GM12874 (cell line): ENCODE data around the gene THAP4.
A peak's percentile ranks its signal among the peaks of the same experiment; 100 is the strongest.

ENCODE experiments used
- TF ChIP-seq, protein P1 (sequence below): IDR thresholded peaks from 2 replicates; pipeline ENCODE4 v1.5.1; 2011; ENCODE audit warnings: low read depth, mild to moderate bottlenecking, control low read depth, low read length, moderate library complexity; ENCODE audit not compliant: insufficient read depth

THAP4 gene

DNA sequence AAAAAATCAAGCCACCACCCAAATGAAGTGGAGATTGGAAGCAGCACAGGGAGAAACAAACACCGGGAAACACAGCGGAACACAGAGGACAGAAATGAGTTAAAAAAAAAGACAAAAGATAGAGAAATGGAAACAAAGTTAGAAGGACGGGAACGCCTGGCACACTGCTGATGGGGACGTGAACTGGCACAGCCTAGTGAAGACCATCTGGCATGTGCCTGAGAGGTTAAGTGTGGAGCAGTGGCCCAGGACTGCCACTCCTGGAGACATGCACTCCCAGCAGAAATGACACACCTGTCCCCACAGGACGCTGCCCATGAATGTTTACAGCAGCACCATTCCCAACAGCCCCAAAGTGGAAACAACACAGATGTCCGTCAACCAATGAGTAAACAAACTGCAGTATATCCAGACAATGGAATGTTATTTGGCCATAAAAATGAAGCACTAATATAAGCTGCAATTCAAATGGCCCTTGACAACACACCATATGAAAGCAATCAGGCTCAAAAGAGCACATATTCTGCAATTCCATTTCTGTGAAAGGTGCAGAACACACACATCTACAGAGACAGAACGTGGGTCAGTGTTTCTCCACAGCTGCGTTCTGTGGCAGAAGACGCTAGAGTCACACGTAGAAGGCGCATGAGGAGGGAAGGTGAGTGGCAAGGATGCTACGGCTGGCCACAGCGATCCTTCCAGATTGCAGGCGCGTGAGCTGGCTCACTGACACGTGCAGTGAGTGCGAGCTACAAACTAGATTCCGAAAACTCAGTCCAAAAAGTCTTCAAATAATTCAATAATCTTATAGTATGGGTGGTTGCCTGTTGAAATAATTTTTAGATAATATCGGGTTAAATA lies 24.6 kb downstream of the THAP4 start:
- TF ChIP-seq, protein P1, sequence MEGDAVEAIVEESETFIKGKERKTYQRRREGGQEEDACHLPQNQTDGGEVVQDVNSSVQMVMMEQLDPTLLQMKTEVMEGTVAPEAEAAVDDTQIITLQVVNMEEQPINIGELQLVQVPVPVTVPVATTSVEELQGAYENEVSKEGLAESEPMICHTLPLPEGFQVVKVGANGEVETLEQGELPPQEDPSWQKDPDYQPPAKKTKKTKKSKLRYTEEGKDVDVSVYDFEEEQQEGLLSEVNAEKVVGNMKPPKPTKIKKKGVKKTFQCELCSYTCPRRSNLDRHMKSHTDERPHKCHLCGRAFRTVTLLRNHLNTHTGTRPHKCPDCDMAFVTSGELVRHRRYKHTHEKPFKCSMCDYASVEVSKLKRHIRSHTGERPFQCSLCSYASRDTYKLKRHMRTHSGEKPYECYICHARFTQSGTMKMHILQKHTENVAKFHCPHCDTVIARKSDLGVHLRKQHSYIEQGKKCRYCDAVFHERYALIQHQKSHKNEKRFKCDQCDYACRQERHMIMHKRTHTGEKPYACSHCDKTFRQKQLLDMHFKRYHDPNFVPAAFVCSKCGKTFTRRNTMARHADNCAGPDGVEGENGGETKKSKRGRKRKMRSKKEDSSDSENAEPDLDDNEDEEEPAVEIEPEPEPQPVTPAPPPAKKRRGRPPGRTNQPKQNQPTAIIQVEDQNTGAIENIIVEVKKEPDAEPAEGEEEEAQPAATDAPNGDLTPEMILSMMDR = no peak

DNA sequence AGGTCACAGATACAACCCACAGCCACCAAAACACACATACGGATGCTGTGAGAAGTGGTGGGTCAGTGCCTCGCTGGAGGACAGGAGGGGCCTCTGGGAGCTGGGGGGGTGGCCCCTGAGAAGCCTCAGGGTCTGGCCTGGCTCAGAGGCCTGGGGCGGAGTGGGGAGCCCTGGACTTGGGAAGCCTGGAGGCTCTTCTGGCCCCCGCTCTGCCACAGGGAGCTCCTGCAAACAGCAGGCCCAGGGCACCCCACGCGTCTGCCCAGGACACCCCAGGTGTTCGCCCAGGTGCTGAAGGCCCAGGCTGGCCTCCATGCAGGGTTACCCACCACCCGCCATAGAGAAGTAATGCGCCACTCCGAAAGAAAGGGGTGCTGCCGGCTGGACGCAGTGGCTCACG lies 25.9 kb downstream of the THAP4 start:
- TF ChIP-seq, protein P1 = no peak

- TF ChIP-seq, protein P1 = peak; percentile 84
These were observed 26.8 kb downstream of the THAP4 start for GRCh38 chr2:241609859-241610793.

DNA sequence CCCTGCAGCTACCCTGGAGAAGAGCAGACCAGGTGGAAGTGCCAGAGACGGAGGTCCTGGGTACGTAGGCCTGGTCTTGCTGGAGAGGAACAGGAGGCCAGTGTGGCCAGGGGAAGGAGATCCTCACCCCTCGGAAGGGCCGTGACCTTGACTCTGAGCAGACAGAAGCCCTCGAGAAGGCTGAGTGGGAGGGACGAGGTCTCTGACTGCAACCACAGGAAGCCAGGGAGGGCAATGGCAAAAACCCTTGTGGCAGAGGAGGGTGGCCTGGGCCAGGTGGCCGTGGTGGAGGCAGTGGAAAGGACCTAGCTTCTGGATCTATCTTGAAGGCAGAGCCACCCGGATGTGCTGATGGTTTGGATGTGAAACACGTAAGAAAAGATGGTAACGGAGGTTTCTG lies 28.1 kb downstream of the THAP4 start:
- TF ChIP-seq, protein P1 = no peak

GRCh38 chr2:241607162-241607885 lies 29.6 kb downstream of the THAP4 start:
- TF ChIP-seq, protein P1 = no peak

DNA sequence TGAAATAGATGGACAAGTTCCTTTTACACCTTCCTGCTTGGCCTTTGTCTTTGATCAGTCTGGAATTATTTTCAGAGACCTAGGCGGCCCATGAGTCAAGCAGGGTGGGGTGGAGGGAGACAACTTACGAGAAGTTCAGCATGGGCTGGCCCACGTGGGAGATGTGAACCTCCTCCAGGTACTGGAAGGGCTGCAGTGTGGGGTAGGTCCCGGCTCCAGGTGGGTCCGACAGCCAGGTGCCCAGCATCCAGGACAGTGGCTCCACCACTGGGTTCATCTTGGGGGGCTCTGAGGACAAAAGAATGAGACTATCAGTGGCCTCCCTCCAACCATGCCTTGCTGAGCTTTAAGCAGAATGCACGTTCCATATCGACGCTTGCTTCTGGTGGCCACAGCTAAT lies 30.8 kb downstream of the THAP4 start:
- TF ChIP-seq, protein P1 = no peak

DNA sequence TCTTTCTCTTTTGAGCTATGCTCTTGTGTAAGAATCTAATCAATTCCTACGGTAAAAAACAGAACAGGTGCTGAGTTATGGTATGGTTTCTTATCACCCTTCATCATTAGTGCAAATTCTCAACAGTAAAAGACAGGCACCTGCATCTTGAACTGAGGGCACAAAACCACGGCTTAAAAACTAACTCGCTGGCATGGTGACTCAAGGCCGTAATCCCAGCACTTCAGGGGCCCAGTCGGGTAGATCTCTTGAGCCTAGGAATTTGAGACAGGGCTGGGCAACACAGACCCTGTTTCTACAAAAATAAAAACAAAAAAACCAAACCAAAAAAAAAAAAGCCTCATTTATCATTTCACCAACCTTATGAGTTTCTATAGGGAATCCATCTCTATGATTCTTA lies 33.3 kb downstream of the THAP4 start:
- TF ChIP-seq, protein P1 = no peak
